Parathyroid adenoma (tissue), 2 donors: ENCODE measurements around the gene BRMS1L.

Experiments used
- H2AFZ ChIP-seq: fragments of 300-600 bp; sonication (generic); one replicate; pipeline ENCODE4 v1.7.0; 2017; ENCODE audit warnings: antibody characterized with exemption, mild to moderate bottlenecking
- H3K27ac ChIP-seq: fragments of 300-600 bp; sonication (generic); one replicate; pipeline ENCODE4 v1.7.0; 2017
- H3K27me3 ChIP-seq: fragments of 300-600 bp; sonication (generic); one replicate; pipeline ENCODE4 v1.7.0; 2017; ENCODE audit warnings: low read length; ENCODE audit not compliant: control insufficient read depth, insufficient read depth
- H3K36me3 ChIP-seq: fragments of 300-600 bp; sonication (generic); one replicate; pipeline ENCODE4 v1.7.0; 2017; ENCODE audit warnings: low read length; ENCODE audit not compliant: control insufficient read depth, insufficient read depth
- H3K4me1 ChIP-seq: fragments of 300-600 bp; sonication (generic); one replicate; pipeline ENCODE4 v1.7.0; 2017; ENCODE audit warnings: control low read depth
- H3K4me2 ChIP-seq: fragments of 300-600 bp; sonication (generic); one replicate; pipeline ENCODE4 v1.7.0; 2017; ENCODE audit warnings: low read length
- H3K4me3 ChIP-seq: fragments of 300-600 bp; sonication (generic); one replicate; pipeline ENCODE4 v1.7.0; 2017; ENCODE audit warnings: low read depth, low read length
- H3K79me2 ChIP-seq: fragments of 300-600 bp; sonication (generic); one replicate; pipeline ENCODE4 v1.7.0; 2017; ENCODE audit warnings: control low read depth
- H3K9ac ChIP-seq: fragments of 300-600 bp; sonication (generic); one replicate; pipeline ENCODE4 v1.7.0; 2017; ENCODE audit warnings: mild to moderate bottlenecking
- H3K9me3 ChIP-seq: fragments of 300-600 bp; sonication (generic); one replicate; pipeline ENCODE4 v1.7.0; 2017; ENCODE audit warnings: low read length; ENCODE audit not compliant: control insufficient read depth
- TF ChIP-seq, protein P1 (sequence below): fragments of 300-600 bp; sonication (generic); IDR thresholded peaks from one replicate; pipeline ENCODE4 v1.7.0; 2017; ENCODE audit warnings: antibody characterized with exemption, mild to moderate bottlenecking
- donor health status: primary hyperparathyroidism.

Gene BRMS1L

GRCh38 chr14:35915775-35916174 lies 89.6 kb downstream of the BRMS1L start:
- H3K9ac ChIP-seq = no peak overlapping the region
- no peaks in the 10 kb centered on the region for H3K4me1 ChIP-seq
- no peaks in the 10 kb centered on the region for H3K79me2 ChIP-seq
- H3K36me3 ChIP-seq = no peaks in the 10 kb centered on the region
- H2AFZ ChIP-seq = no peak overlapping the region
- no peaks in the 10 kb centered on the region for H3K27me3 ChIP-seq
- H3K4me3 ChIP-seq = no peak overlapping the region
- TF ChIP-seq, protein P1, sequence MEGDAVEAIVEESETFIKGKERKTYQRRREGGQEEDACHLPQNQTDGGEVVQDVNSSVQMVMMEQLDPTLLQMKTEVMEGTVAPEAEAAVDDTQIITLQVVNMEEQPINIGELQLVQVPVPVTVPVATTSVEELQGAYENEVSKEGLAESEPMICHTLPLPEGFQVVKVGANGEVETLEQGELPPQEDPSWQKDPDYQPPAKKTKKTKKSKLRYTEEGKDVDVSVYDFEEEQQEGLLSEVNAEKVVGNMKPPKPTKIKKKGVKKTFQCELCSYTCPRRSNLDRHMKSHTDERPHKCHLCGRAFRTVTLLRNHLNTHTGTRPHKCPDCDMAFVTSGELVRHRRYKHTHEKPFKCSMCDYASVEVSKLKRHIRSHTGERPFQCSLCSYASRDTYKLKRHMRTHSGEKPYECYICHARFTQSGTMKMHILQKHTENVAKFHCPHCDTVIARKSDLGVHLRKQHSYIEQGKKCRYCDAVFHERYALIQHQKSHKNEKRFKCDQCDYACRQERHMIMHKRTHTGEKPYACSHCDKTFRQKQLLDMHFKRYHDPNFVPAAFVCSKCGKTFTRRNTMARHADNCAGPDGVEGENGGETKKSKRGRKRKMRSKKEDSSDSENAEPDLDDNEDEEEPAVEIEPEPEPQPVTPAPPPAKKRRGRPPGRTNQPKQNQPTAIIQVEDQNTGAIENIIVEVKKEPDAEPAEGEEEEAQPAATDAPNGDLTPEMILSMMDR = no peak
- no peak overlapping the region for H3K4me2 ChIP-seq
- H3K27ac ChIP-seq = no peak overlapping the region
- no peaks in the 10 kb centered on the region for H3K9me3 ChIP-seq
